Vagina (tissue), 2 donors: ENCODE measurements around the gene SSR1. TPM values are rescaled to one million over a fixed set of nuclear protein-coding genes. Genes with fewer than 3 reads are reported as not detected.
"Not testable (repeated sequence)": the region's sequence is repeated elsewhere in the genome, so short reads cannot be mapped to it uniquely, and the experiment has no call there.

Experiments
- DNase-seq, 2 donors: peaks; one replicate each; pipeline ENCODE4 v3.0.0-alpha.2; 2017; ENCODE audit errors: extremely low spot score in 2 of 2
- H3K27ac ChIP-seq: fragments of 200-600 bp; sonication (generic); one replicate; pipeline ENCODE4 v1.5.1; 2019
- H3K27me3 ChIP-seq: fragments of 200-600 bp; sonication (generic); one replicate; pipeline ENCODE4 v1.5.1; 2019
- H3K36me3 ChIP-seq, 2 donors: fragments of 200-600 bp; sonication (generic); one replicate each; pipeline ENCODE4 v1.5.1; 2017 to 2019
- H3K4me1 ChIP-seq: fragments of 200-600 bp; sonication (generic); one replicate; pipeline ENCODE4 v1.5.1; 2019
- H3K4me3 ChIP-seq, 2 donors: fragments of 200-600 bp; sonication (generic); 1 replicate in 1 of 2; 2 replicates in 1 of 2; pipeline ENCODE4 v1.5.1; 2016 to 2019
- H3K9me3 ChIP-seq: fragments of 200-600 bp; sonication (generic); one replicate; pipeline ENCODE4 v1.5.1; 2019
- POLR2A ChIP-seq, 2 donors: fragments of 450-650 bp; IDR thresholded peaks; one replicate each; pipeline ENCODE4 v1.6.1; 2017; ENCODE audit warnings: antibody characterized with exemption in 2 of 2, mild to moderate bottlenecking in 2 of 2, moderate library complexity in 2 of 2
- POLR2AphosphoS5 ChIP-seq, 2 donors: sonication (generic); formaldehyde crosslinking; IDR thresholded peaks; one replicate each; pipeline ENCODE4 v1.9.0; 2017; ENCODE audit warnings: antibody characterized with exemption in 2 of 2, mild to moderate bottlenecking in 2 of 2, low read depth in 1 of 2; ENCODE audit not compliant: insufficient read depth in 1 of 2
- intact Hi-C: fragments of 100-400 bp; cut with DNase I; formaldehyde crosslinking; loops from one replicate; pipeline ENCODE4 v1.15.1; 2023
- total RNA-seq: library from RNA; depleted of rRNA; stranded (reverse); fragments of >200 nt; gene quantifications from one replicate; pipeline ENCODE4 v1.2.3, GENCODE V29; 2016
- TF ChIP-seq, protein P1 (sequence below), 3 experiments: fragments of 450-650 bp in 2 of 3; fragments of 200-600 bp in 1 of 3; sonication (generic) in 1 of 3; IDR thresholded peaks; one replicate each; pipeline ENCODE4 v1.5.1; 2017 to 2019; ENCODE audit warnings: antibody characterized with exemption in 3 of 3, mild to moderate bottlenecking in 2 of 3, moderate library complexity in 2 of 3

The SSR1 gene
- total RNA-seq, 1 donor from 2014 or later, result 48.1 TPM

DNA sequence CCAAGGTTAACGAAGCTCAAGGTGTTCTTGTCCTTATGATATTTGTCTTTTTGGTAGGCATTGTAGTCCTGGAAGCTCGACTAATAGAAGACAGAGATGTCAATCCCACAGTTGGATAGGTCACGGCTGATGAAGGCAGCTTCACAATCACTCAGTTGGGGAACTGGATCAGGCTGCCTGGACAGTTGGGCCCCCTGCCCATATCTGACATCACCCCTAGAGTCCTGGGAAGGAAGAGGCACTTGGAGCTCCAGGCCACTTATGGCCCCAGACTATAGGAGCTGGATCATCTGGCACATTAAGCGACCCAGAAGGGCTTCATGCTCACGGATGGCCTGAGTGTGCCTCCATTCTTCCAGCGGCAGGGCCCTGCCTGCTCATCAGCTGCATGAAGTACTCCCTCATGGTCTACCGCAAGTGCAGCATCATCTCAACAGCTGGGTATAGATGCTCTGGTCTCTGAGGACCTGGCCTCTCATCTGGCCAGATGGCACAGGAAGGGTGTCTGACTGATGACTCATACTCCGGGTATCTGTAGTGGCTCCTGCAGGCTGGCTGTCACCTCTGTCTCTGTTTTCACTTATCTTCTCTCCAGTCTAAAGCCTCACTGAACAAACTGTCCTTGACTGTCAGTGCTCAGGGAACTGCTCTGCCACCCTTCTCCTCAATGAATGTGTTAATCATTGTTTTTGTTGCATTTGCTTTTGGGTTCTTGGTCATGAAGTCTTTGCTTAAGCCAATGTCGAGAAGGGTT is 29.2 kb upstream of the SSR1 start:
- Histone ChIP-seq H3K27ac (no peak overlapping the region), H3K27me3 (no peaks in the 10 kb centered on the region)

DNA sequence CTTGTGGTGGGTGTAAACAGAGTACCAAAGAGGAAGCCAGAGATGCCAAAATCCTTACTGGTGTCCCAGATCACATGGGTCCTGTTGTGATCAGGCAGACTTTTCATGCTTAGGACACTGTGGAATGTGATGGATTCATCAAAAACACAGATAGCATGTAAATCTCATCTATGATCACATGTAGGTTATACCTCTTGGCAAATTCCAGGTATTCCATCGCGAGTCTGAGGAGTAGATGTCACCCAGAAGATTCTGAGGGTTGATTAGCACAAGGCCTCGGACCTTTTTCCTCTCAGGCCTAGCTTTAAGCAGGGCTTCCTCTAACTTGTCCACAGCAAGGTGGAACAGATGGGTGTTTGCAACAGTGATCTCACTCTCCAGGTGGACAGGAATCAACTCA is 28.3 kb upstream of the SSR1 start:
- Histone ChIP-seq H3K4me3 (no peak overlapping the region), H3K9me3 (no peaks in the 10 kb centered on the region), H3K27me3 (no peaks in the 10 kb centered on the region), H3K4me1 (no peaks in the 10 kb centered on the region), H3K36me3 (no peaks in the 10 kb centered on the region), H3K27ac (no peak overlapping the region)
- TF ChIP-seq, protein P1, sequence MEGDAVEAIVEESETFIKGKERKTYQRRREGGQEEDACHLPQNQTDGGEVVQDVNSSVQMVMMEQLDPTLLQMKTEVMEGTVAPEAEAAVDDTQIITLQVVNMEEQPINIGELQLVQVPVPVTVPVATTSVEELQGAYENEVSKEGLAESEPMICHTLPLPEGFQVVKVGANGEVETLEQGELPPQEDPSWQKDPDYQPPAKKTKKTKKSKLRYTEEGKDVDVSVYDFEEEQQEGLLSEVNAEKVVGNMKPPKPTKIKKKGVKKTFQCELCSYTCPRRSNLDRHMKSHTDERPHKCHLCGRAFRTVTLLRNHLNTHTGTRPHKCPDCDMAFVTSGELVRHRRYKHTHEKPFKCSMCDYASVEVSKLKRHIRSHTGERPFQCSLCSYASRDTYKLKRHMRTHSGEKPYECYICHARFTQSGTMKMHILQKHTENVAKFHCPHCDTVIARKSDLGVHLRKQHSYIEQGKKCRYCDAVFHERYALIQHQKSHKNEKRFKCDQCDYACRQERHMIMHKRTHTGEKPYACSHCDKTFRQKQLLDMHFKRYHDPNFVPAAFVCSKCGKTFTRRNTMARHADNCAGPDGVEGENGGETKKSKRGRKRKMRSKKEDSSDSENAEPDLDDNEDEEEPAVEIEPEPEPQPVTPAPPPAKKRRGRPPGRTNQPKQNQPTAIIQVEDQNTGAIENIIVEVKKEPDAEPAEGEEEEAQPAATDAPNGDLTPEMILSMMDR (IDR thresholded peaks at IDR 0.05), result no peak
- TF ChIP-seq POLR2AphosphoS5 (IDR thresholded peaks at IDR 0.05; ENCODE audit: insufficient read depth in 1 of 2, low read depth in 1 of 2), result no peak
- TF ChIP-seq POLR2A (IDR thresholded peaks at IDR 0.05), result no peak
- DNase-seq, result no peak
- intact Hi-C loops, result no loop called here

More for the DNA sequence above, 29.2 kb upstream of the SSR1 start:
- intact Hi-C loops, result no loop called here
- Histone ChIP-seq H3K36me3 (no peaks in the 10 kb centered on the region), H3K4me3 (no peak overlapping the region), H3K9me3 (no peaks in the 10 kb centered on the region), H3K4me1 (no peaks in the 10 kb centered on the region)
- DNase-seq, result no peak
- no peak for TF ChIP-seq POLR2AphosphoS5 (IDR thresholded peaks at IDR 0.05; ENCODE audit: insufficient read depth in 1 of 2, low read depth in 1 of 2)
- TF ChIP-seq POLR2A (IDR thresholded peaks at IDR 0.05), result no peak
- TF ChIP-seq, protein P1 (IDR thresholded peaks at IDR 0.05), result no peak

DNA sequence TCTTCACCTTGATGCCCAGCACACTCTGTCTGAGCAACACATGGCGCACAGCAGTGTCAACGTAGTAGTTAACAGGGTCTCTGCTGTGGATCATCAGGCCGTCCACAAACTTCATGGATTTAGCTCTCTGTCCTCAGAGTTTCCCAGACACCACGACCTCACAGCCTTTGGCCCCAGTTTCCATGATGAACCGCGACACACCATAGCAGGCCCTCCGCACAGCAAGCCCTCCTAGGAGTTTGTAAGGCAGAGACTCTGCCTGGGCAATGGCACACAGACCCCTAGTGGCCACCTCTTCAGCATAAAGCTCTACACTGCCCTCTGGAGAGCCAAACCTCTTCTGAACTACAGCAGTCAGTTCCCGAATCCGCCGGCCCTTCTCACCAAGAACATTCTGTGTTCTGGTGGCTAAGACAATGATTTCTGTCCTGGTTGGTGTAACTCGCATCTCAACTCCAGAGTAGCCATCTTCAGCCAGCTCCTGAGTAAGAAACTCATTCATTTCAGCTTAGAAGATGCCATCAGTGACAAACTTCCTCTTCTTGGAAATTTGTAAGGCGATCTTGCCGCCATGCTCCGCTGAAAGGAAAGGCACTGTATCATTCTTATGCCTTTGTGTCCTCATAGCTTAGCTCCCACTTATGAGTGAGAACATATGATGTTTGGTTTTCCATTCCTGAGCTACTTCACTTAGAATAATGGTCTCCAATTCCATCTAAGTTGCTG is 26.2 kb upstream of the SSR1 start:
- H3K27ac ChIP-seq, H3K27me3 ChIP-seq, intact Hi-C loops, H3K4me3 ChIP-seq, H3K9me3 ChIP-seq, DNase-seq, H3K4me1 ChIP-seq, H3K36me3 ChIP-seq: not testable (repeated sequence)

DNA sequence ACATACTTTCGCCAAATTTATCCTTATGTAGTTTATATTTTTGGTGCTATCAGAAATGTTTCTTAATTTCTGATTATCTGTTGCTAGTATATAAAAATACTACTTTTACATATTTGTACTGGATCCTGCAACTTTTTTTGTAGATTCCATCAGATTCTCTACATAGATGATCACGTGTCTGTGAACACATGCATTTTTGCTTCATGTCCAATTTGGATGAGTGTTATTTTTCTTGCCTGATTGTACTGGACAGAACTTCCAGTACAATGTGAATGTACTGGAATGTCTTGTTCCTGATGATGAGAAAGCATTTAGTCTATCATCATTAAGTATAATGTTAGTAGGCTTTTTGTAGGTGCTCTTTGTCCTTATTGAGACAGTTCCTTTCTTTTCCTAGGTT is 25.0 kb upstream of the SSR1 start:
- Histone ChIP-seq H3K9me3 (no peaks in the 10 kb centered on the region), H3K36me3 (no peaks in the 10 kb centered on the region), H3K27me3 (no peaks in the 10 kb centered on the region), H3K27ac (no peak overlapping the region), H3K4me3 (no peak overlapping the region), H3K4me1 (no peaks in the 10 kb centered on the region)
- intact Hi-C loops, result no loop called here
- TF ChIP-seq, protein P1 (IDR thresholded peaks at IDR 0.05), result no peak
- TF ChIP-seq POLR2A (IDR thresholded peaks at IDR 0.05) (no peak), POLR2AphosphoS5 (IDR thresholded peaks at IDR 0.05; ENCODE audit: insufficient read depth in 1 of 2, low read depth in 1 of 2) (no peak)
- no peak for DNase-seq

DNA sequence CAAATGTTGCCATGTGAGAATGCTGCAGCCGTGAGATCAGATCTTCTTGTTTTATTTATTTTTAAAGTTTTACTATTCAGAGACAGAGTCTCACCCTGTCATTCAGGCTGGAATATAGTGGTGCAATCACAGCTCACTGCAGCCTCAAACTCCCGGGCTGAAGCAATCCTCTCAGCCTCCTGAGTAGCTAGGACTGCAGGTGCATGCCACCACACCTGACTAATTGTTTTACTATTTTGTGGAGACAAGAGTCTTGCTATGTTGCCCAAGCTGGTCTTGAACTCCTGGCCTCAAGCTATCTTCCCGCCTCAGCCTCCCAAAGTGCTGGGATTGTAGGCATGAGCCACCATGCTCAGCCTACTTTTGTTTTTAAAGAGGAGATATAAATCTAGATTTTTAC is 22.5 kb upstream of the SSR1 start:
- TF ChIP-seq POLR2AphosphoS5 (IDR thresholded peaks at IDR 0.05; ENCODE audit: insufficient read depth in 1 of 2, low read depth in 1 of 2) (no peak), POLR2A (IDR thresholded peaks at IDR 0.05) (no peak)
- TF ChIP-seq, protein P1 (IDR thresholded peaks at IDR 0.05), result no peak
- H3K9me3 ChIP-seq, result no peaks in the 10 kb centered on the region
- no peaks in the 10 kb centered on the region for H3K4me1 ChIP-seq
- H3K36me3 ChIP-seq, result no peaks in the 10 kb centered on the region
- no peak for DNase-seq
- no peak overlapping the region for H3K27ac ChIP-seq
- no peaks in the 10 kb centered on the region for H3K27me3 ChIP-seq
- no peak overlapping the region for H3K4me3 ChIP-seq
- intact Hi-C loops, result no loop called here
